HG02981 (cell line): ENCODE results near the gene IL1A.

Source experiments
- ATAC-seq: cut with Tn5 transposase; IDR thresholded peaks from one replicate; pipeline ENCODE4 v1.9.1; 2021; ENCODE audit warnings: mild to moderate bottlenecking, moderate library complexity; ENCODE audit not compliant: unreplicated experiment

IL1A gene

GRCh38 chr2:112818094-112818902 lies 34.0 kb upstream of the IL1A start:
- no peak for ATAC-seq

- no peak for ATAC-seq
Observed at GRCh38 chr2:112817082-112817689, 32.9 kb upstream of the IL1A start.

GRCh38 chr2:112814278-112814677 lies 30.0 kb upstream of the IL1A start:
- ATAC-seq: no peak

- no peak for ATAC-seq
Observed at GRCh38 chr2:112813280-112813966, 29.1 kb upstream of the IL1A start.

GRCh38 chr2:112812318-112813267 lies 28.3 kb upstream of the IL1A start:
- ATAC-seq: no peak

GRCh38 chr2:112811841-112812306 lies 27.6 kb upstream of the IL1A start:
- no peak for ATAC-seq

GRCh38 chr2:112811276-112811831 lies 27.1 kb upstream of the IL1A start:
- ATAC-seq: no peak

GRCh38 chr2:112809112-112809511 lies 24.8 kb upstream of the IL1A start:
- no peak for ATAC-seq

GRCh38 chr2:112807233-112807807 lies 23.0 kb upstream of the IL1A start:
- no peak for ATAC-seq

- ATAC-seq: no peak
Observed at GRCh38 chr2:112805542-112805941, 21.2 kb upstream of the IL1A start.

GRCh38 chr2:112803691-112804521 lies 19.6 kb upstream of the IL1A start:
- ATAC-seq: no peak

GRCh38 chr2:112800881-112801583 lies 16.7 kb upstream of the IL1A start:
- no peak for ATAC-seq

- ATAC-seq: no peak
Observed at GRCh38 chr2:112798979-112799975, 15.0 kb upstream of the IL1A start.

- ATAC-seq: no peak
Observed at GRCh38 chr2:112796486-112796885, 12.2 kb upstream of the IL1A start.

GRCh38 chr2:112795774-112796173 lies 11.5 kb upstream of the IL1A start:
- no peak for ATAC-seq

GRCh38 chr2:112794841-112795240 lies 10.5 kb upstream of the IL1A start:
- ATAC-seq: no peak

- ATAC-seq: no peak
Observed at GRCh38 chr2:112794131-112794733, 9.9 kb upstream of the IL1A start.
